Amygdala (tissue), 56 donors: Measurements from ENCODE around the gene TRIP11.

Experiments used
- DNase-seq, 56 donors: peaks; one replicate each; lab custom pipeline; 2025; lab: John Stamatoyannopoulos, UW

TRIP11 gene

GRCh38 chr14:91961297-91962220 lies 78.3 kb downstream of the TRIP11 start:
- DNase-seq: no peak

- no peak for DNase-seq
Measured at GRCh38 chr14:91957876-91958313, 82.0 kb downstream of the TRIP11 start.

GRCh38 chr14:91956616-91957015 lies 83.2 kb downstream of the TRIP11 start:
- DNase-seq: no peak

GRCh38 chr14:91955168-91955567 lies 84.7 kb downstream of the TRIP11 start:
- DNase-seq: no peak

GRCh38 chr14:91953170-91953985 lies 86.5 kb downstream of the TRIP11 start:
- DNase-seq: no peak

GRCh38 chr14:91947475-91948184 lies 92.2 kb downstream of the TRIP11 start, which contains the start of gene FBLN5:
TSS of gene FBLN5 (minus strand) at chr14:91947694. CDS start at chr14:91947229, 465 bp downstream.
- peak in 6 of 56 donors; percentile 5 to 67 (median 35) for DNase-seq

GRCh38 chr14:91946622-91947474 lies 93.0 kb downstream of the TRIP11 start:
- DNase-seq: peak in 8 of 56 donors; percentile 7 to 50 (median 17)

GRCh38 chr14:91945751-91946621 lies 93.9 kb downstream of the TRIP11 start:
- no peak for DNase-seq

- DNase-seq: no peak
Measured at GRCh38 chr14:91942946-91943345, 96.9 kb downstream of the TRIP11 start.

GRCh38 chr14:91942128-91942527 lies 97.7 kb downstream of the TRIP11 start:
- DNase-seq: no peak

GRCh38 chr14:91940209-91940608 lies 99.7 kb downstream of the TRIP11 start:
- no peak for DNase-seq

- no peak for DNase-seq
Measured at GRCh38 chr14:91935586-91935985, 104.3 kb downstream of the TRIP11 start.

GRCh38 chr14:91934554-91935285 lies 105.1 kb downstream of the TRIP11 start:
- DNase-seq: no peak

GRCh38 chr14:91931478-91932088 lies 108.3 kb downstream of the TRIP11 start:
- no peak for DNase-seq

GRCh38 chr14:91929700-91930099 lies 110.2 kb downstream of the TRIP11 start:
- DNase-seq: no peak

GRCh38 chr14:91927800-91928199 lies 112.1 kb downstream of the TRIP11 start:
- no peak for DNase-seq

GRCh38 chr14:91927191-91927590 lies 112.7 kb downstream of the TRIP11 start:
- no peak for DNase-seq
